ENCODE data around the gene PLEKHG1. TPM values are rescaled to one million over a fixed set of nuclear protein-coding genes. Genes with fewer than 3 reads are reported as not detected.
A peak's percentile ranks its signal among the peaks of the same experiment; 100 is the strongest.

PLEKHG1 gene
- total and polyA plus RNA-seq, 2 experiments from 2014 or later: 6.3 to 6.8 TPM

DNA sequence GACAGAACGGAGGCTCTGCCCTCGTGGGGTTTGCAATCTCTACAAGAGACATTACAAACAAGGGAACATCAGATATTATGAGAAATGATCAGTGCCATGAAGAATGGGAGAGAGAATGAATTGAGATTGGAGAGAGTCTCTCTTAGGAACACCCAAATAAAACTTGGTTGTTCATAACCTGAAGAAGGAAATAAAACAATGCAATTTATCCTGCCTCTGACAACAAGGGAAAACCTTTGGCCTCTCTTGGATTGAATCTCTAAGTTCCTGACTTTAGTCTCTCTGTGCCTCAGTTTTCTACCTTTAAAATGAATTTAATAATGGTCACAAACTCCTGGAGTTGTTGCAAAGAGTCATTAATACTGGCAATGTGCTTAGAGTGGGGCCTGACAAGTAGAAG is 21.1 kb downstream of the PLEKHG1 start:
- WGBS (ENCODE audit: low lambda C conversion rate, missing lambda C conversion rate): 65% methylated on average over 2 of the region's 2 CpGs
- H3K27ac ChIP-seq: peak overlapping the region; percentile 66
- TF ChIP-seq, protein P1, sequence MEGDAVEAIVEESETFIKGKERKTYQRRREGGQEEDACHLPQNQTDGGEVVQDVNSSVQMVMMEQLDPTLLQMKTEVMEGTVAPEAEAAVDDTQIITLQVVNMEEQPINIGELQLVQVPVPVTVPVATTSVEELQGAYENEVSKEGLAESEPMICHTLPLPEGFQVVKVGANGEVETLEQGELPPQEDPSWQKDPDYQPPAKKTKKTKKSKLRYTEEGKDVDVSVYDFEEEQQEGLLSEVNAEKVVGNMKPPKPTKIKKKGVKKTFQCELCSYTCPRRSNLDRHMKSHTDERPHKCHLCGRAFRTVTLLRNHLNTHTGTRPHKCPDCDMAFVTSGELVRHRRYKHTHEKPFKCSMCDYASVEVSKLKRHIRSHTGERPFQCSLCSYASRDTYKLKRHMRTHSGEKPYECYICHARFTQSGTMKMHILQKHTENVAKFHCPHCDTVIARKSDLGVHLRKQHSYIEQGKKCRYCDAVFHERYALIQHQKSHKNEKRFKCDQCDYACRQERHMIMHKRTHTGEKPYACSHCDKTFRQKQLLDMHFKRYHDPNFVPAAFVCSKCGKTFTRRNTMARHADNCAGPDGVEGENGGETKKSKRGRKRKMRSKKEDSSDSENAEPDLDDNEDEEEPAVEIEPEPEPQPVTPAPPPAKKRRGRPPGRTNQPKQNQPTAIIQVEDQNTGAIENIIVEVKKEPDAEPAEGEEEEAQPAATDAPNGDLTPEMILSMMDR (IDR thresholded peaks at IDR 0.05; ENCODE audit: poor library complexity): no peak
- TF ChIP-seq EZH2 (IDR thresholded peaks at IDR 0.05; ENCODE audit: borderline replicate concordance) (no peak), EZH2phosphoT487 (IDR thresholded peaks at IDR 0.05; ENCODE audit: low read depth, severe bottlenecking, unreplicated experiment) (no peak)

DNA sequence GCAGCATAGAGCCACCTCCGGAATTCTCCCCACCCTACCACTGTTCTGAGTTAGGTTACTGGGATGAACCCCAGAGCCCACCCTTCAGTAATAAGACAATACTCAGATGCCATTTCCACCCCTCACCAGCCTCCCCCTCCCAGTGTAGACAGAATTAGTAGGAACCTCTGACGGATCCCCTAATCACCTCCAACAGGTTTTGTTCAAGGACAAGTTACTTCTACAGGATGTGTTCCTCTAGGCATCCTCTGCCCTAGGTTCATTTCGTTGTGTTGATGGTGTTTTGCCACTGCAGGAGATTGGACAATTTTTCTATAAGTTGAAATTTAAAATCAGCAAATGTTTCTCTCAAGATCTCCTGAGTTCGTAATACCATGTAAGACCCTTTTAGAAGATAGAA is 22.8 kb downstream of the PLEKHG1 start:
- no peaks in the 10 kb centered on the region for H3K27me3 ChIP-seq
- peaks cover 31% of the 10 kb centered on the region for H3K79me2 ChIP-seq
- no peak overlapping the region for H3K27ac ChIP-seq
- 96% methylated on average over 4 of the region's 4 CpGs for WGBS (ENCODE audit: low lambda C conversion rate, missing lambda C conversion rate)
- no peaks in the 10 kb centered on the region for H3K9me3 ChIP-seq (ENCODE audit: low read depth)
- peaks cover 32% of the 10 kb centered on the region for H3K4me1 ChIP-seq (ENCODE audit: insufficient read depth)
- no peaks in the 10 kb centered on the region for H3K9me2 ChIP-seq (replicated peaks; ENCODE audit: insufficient read depth)
- H4K20me1 ChIP-seq (ENCODE audit: insufficient read depth, poor library complexity, severe bottlenecking): no peaks in the 10 kb centered on the region
- H3K36me3 ChIP-seq (replicated peaks; ENCODE audit: insufficient read depth, low read depth): no peaks in the 10 kb centered on the region
- TF ChIP-seq EZH2 (IDR thresholded peaks at IDR 0.05; ENCODE audit: borderline replicate concordance) (no peak), EZH2phosphoT487 (IDR thresholded peaks at IDR 0.05; ENCODE audit: low read depth, severe bottlenecking, unreplicated experiment) (no peak)
- TF ChIP-seq, protein P1 (IDR thresholded peaks at IDR 0.05; ENCODE audit: poor library complexity): no peak
- DNase-seq (ENCODE audit: low spot score): no peak
- H2AFZ ChIP-seq: no peak overlapping the region
- H3K4me3 ChIP-seq: no peak overlapping the region
- H3K4me2 ChIP-seq: no peak overlapping the region

More for the DNA sequence above, 21.1 kb downstream of the PLEKHG1 start:
- no peaks in the 10 kb centered on the region for H3K27me3 ChIP-seq
- DNase-seq (ENCODE audit: low spot score): no peak
- peak overlapping the region; percentile 14 for H3K4me2 ChIP-seq
- peaks cover 25% of the 10 kb centered on the region for H3K4me1 ChIP-seq (ENCODE audit: insufficient read depth)
- H3K4me3 ChIP-seq: no peak overlapping the region
- no peaks in the 10 kb centered on the region for H3K36me3 ChIP-seq (replicated peaks; ENCODE audit: insufficient read depth, low read depth)
- no peaks in the 10 kb centered on the region for H3K9me3 ChIP-seq (ENCODE audit: low read depth)
- H3K79me2 ChIP-seq: peaks cover 34% of the 10 kb centered on the region
- H3K9me2 ChIP-seq (replicated peaks; ENCODE audit: insufficient read depth): no peaks in the 10 kb centered on the region
- no peak overlapping the region for H2AFZ ChIP-seq
- H4K20me1 ChIP-seq (ENCODE audit: insufficient read depth, poor library complexity, severe bottlenecking): no peaks in the 10 kb centered on the region

DNA sequence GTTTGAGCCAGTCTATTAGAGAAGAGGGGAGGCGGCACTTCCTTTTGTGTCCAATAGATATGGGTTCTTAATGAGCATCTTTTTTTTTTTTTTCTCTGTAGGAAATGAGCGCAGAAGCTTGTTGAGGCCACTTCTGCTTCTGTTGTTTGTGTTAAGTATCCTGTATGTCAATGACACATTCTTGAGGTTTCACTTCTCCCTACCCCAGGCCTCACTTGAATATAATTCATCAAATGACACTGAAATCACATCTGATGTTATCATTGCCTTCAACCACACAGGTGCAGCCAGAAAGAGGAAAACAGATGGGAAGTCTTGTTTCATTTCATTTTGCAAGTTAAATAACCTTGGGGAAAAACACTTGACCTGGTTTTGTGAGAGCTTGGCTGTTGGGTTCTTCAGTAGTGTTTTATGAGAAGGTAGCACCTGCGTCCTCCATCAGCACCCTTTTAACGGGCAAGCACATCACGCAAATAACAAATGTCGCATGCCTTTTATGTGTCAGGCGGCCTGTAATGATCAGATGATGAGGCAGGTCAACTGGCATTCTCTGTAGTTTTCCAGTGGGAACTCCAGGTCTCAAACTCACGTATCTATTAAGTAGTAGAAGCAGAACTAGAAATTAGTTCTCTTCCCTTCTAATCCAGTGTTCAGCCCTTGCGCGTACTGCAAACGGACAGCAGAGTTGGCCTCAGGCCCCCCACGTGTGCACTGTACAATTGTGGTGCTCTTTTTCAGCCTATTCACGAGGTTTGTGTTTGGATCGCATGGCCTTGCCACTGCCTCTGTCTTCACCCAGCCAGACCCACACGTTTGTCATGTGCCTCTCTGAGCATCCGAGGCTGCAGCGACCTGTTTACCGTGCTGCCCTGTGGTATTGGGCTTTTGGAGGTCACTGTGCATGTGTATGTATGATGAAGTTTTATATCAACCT is 23.5 kb downstream of the PLEKHG1 start:
- no peak for DNase-seq (ENCODE audit: low spot score)
- Histone ChIP-seq H3K4me2 (no peak overlapping the region), H3K79me2 (peaks cover 28% of the 10 kb centered on the region), H3K9me3 (ENCODE audit: low read depth) (no peaks in the 10 kb centered on the region), H2AFZ (no peak overlapping the region), H3K27me3 (no peaks in the 10 kb centered on the region), H3K27ac (no peak overlapping the region), H3K4me1 (ENCODE audit: insufficient read depth) (peaks cover 37% of the 10 kb centered on the region), H3K4me3 (no peak overlapping the region), H4K20me1 (ENCODE audit: insufficient read depth, poor library complexity, severe bottlenecking) (no peaks in the 10 kb centered on the region), H3K9me2 (replicated peaks; ENCODE audit: insufficient read depth) (no peaks in the 10 kb centered on the region), H3K36me3 (replicated peaks; ENCODE audit: insufficient read depth, low read depth) (no peaks in the 10 kb centered on the region)
- TF ChIP-seq EZH2phosphoT487 (IDR thresholded peaks at IDR 0.05; ENCODE audit: low read depth, severe bottlenecking, unreplicated experiment): no peak
- no peak for TF ChIP-seq EZH2 (IDR thresholded peaks at IDR 0.05; ENCODE audit: borderline replicate concordance)
- TF ChIP-seq, protein P1 (IDR thresholded peaks at IDR 0.05; ENCODE audit: poor library complexity): no peak
- 94% methylated on average over 18 of the region's 18 CpGs for WGBS (ENCODE audit: low lambda C conversion rate, missing lambda C conversion rate)
